Endothelial cell of umbilical vein (primary cell): ENCODE results near the gene ABHD10. TPM values are rescaled to one million over a fixed set of nuclear protein-coding genes. Genes with fewer than 3 reads are reported as not detected.

ENCODE experiments used
- BruUV-seq: library from RNA; stranded (reverse); fragments of 400-500 nt; replicated peaks from 2 replicates; lab custom pipeline; 2021; lab: Mats Ljungman, UMichigan
- CTCF ChIA-PET: fragments of 300-600, 350-600 bp; sonication (Branson Sonifier 250); formaldehyde crosslinking; loops from one replicate; lab custom pipeline; 2021; ENCODE audit warnings: antibody characterized with exemption, inconsistent platforms; lab: Charles Lee
- POLR2A ChIA-PET: fragments of 300-600, 350-600 bp; sonication (Branson Sonifier 250); formaldehyde crosslinking; loops from one replicate; lab custom pipeline; 2021; ENCODE audit warnings: antibody characterized with exemption, inconsistent platforms; lab: Charles Lee
- DNase-seq: peaks from one replicate; pipeline ENCODE4 v3.0.0-alpha.2; 2011; ENCODE audit warnings: low read depth, low spot score
- FAIRE-seq: peaks from 2 replicates; lab custom pipeline; 2011; peaks lifted over from hg19 to GRCh38; lab: Jason Lieb, UNC
- H2AFZ ChIP-seq: 2 replicates; pipeline ENCODE4 v1.6.0; 2012; ENCODE audit warnings: low read depth, low read length, control low read depth, inconsistent platforms
- H3K27ac ChIP-seq: 2 replicates; pipeline ENCODE4 v1.5.1; 2011; ENCODE audit warnings: low read depth, mild to moderate bottlenecking, control low read depth, low read length, moderate library complexity; ENCODE audit not compliant: insufficient read depth
- H3K27me3 ChIP-seq, 2 experiments: 2 replicates each; pipeline versions ENCODE4 v1.6.0 to v1.6.1; 2011; ENCODE audit warnings: low read length in 2 of 2, mixed read lengths in 1 of 2; ENCODE audit not compliant: control insufficient read depth in 2 of 2, insufficient read depth in 2 of 2
- H3K36me3 ChIP-seq, 2 experiments: 2 replicates in 1 of 2; 3 replicates in 1 of 2; pipeline ENCODE4 v1.5.1; 2011; ENCODE audit warnings: low read length in 2 of 2, mild to moderate bottlenecking in 1 of 2, moderate library complexity in 1 of 2; ENCODE audit not compliant: control insufficient read depth in 2 of 2, insufficient read depth in 2 of 2; ENCODE audit errors: extremely low read depth in 1 of 2
- H3K4me1 ChIP-seq: 3 replicates; pipeline ENCODE4 v1.5.1; 2011; ENCODE audit warnings: mild to moderate bottlenecking, low read length; ENCODE audit not compliant: control insufficient read depth, insufficient read depth; ENCODE audit errors: extremely low read depth
- H3K4me2 ChIP-seq: 2 replicates; pipeline ENCODE4 v1.6.1; 2011; ENCODE audit warnings: low read length, control low read depth, mixed read lengths; ENCODE audit not compliant: insufficient read depth
- H3K4me3 ChIP-seq, 3 experiments: fragments of 200-600 bp in 1 of 3; sonication (generic), shearing (Covaris generic) in 1 of 3; replicated peaks in 1 of 3; 2 replicates each; pipeline ENCODE4 v1.5.1; 2011 to 2016; ENCODE audit warnings: control low read depth in 3 of 3, low read length in 3 of 3, mild to moderate bottlenecking in 2 of 3, inconsistent platforms in 1 of 3, low read depth in 1 of 3, moderate library complexity in 1 of 3; ENCODE audit not compliant: insufficient read depth in 1 of 3
- H3K79me2 ChIP-seq: 2 replicates; pipeline ENCODE4 v1.6.0; 2012; ENCODE audit warnings: low read length, inconsistent platforms; ENCODE audit not compliant: control insufficient read depth, insufficient read depth
- H3K9ac ChIP-seq: replicated peaks from 2 replicates; pipeline ENCODE3; 2011; ENCODE audit warnings: low read length, control low read depth; ENCODE audit not compliant: insufficient read depth; ENCODE audit errors: extremely low read depth
- H3K9me1 ChIP-seq: replicated peaks from 3 replicates; pipeline ENCODE4 v1.6.0; 2011; ENCODE audit warnings: mild to moderate bottlenecking, low read length; ENCODE audit not compliant: control insufficient read depth, insufficient read depth; ENCODE audit errors: extremely low read depth
- H3K9me3 ChIP-seq: replicated peaks from 2 replicates; pipeline ENCODE4 v1.5.1; 2012; ENCODE audit warnings: low read length, inconsistent platforms; ENCODE audit not compliant: control insufficient read depth, insufficient read depth
- H4K20me1 ChIP-seq: replicated peaks from 2 replicates; pipeline ENCODE3; 2011; ENCODE audit warnings: mild to moderate bottlenecking, low read length; ENCODE audit not compliant: control insufficient read depth, insufficient read depth; ENCODE audit errors: extremely low read depth
- CTCF ChIP-seq, 2 donors: IDR thresholded peaks; 1 replicate in 1 of 2; 2 replicates in 1 of 2; pipeline ENCODE4 v1.5.1; 2011; ENCODE audit warnings: low read length in 2 of 2, mild to moderate bottlenecking in 2 of 2, moderate library complexity in 2 of 2, control low read depth in 1 of 2, inconsistent platforms in 1 of 2, low read depth in 1 of 2; ENCODE audit not compliant: insufficient read depth in 1 of 2; ENCODE audit errors: extremely low read depth in 1 of 2
- EZH2 ChIP-seq: IDR thresholded peaks from 2 replicates; pipeline ENCODE4 v1.6.1; 2012; ENCODE audit warnings: borderline replicate concordance, low read depth, mild to moderate bottlenecking, moderate library complexity, low read length, inconsistent platforms; ENCODE audit not compliant: severe bottlenecking
- FOS ChIP-seq: IDR thresholded peaks from 2 replicates; pipeline ENCODE4 v1.6.1; 2011; ENCODE audit warnings: mild to moderate bottlenecking, low read length, moderate library complexity, borderline replicate concordance; ENCODE audit not compliant: insufficient read depth
- GATA2 ChIP-seq: IDR thresholded peaks from 2 replicates; pipeline ENCODE4 v1.7.0; 2011; ENCODE audit warnings: low read depth, mild to moderate bottlenecking, moderate library complexity, mixed read lengths, low read length; ENCODE audit not compliant: insufficient read length, insufficient read depth
- JUN ChIP-seq: IDR thresholded peaks from 2 replicates; pipeline ENCODE4 v1.6.1; 2011; ENCODE audit warnings: borderline replicate concordance, low read depth; ENCODE audit not compliant: insufficient read length, insufficient read depth
- MYC ChIP-seq: IDR thresholded peaks from one replicate; pipeline ENCODE4 v1.6.1; 2011; ENCODE audit warnings: mild to moderate bottlenecking, low read depth, low read length
- POLR2A ChIP-seq: IDR thresholded peaks from 2 replicates; pipeline ENCODE4 v1.6.1; 2012; ENCODE audit warnings: low read depth, mild to moderate bottlenecking, control low read depth, low read length
- POLR2AphosphoS5 ChIP-seq: IDR thresholded peaks from 2 replicates; pipeline ENCODE4 v1.6.1; 2012; ENCODE audit warnings: low read depth, mild to moderate bottlenecking, control low read depth, low read length, moderate library complexity; ENCODE audit not compliant: insufficient read depth
- dilution Hi-C: fragments of 300-500 bp; cut with MboI; formaldehyde crosslinking; loops from one replicate; pipeline ENCODE4 v1.15.0; 2019; ENCODE audit warnings: low sequenced_read_pairs; ENCODE audit not compliant: extremely low pct_ligation_motif_present
- intact Hi-C: fragments of 100-400 bp; cut with micrococcal nuclease; formaldehyde crosslinking; loops from one replicate; pipeline ENCODE4 v1.10.0; 2022
- polyA plus RNA-seq, 4 experiments: library from polyadenylated mRNA; depleted of rRNA in 3 of 4; stranded (reverse) in 3 of 4; unstranded in 1 of 4; fragments of >200 nt; gene quantifications; 2 replicates each; pipeline versions ENCODE4 v1.2.1 to v1.2.3, GENCODE V29; 2011 to 2012; ENCODE audit warnings: missing spikeins in 1 of 4
- total RNA-seq: library from RNA; stranded (reverse); gene quantifications from 2 replicates; pipeline ENCODE4 v1.2.3, GENCODE V29; 2021
- TF ChIP-seq, protein P1 (sequence below): IDR thresholded peaks from 2 replicates; pipeline ENCODE4 v1.6.1; 2011; ENCODE audit not compliant: insufficient read depth, insufficient read length

ABHD10 gene
- total and polyA plus RNA-seq, 2 donors (not counting 3 experiments of a cell fraction or from before 2014, with no cell fraction given), result 10.0 to 37.0 TPM

DNA sequence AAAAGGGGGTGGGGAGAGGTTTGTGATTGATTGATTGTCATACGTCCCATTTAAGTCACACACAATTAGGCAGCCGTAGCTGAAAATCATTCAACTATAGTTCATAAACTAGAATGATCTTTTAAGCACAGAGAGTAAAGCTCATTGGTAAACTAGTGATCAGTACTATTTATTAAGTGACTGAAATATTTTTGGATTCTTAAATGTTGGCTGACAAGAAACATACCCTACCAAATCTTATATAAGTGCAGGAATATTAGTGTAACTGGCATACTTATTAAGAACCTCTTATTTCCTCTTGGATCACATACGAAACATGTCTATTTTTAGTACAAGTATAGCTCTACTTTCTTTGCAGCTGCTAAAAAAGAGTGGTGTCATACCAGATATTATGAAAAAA, 8.4 kb upstream of the ABHD10 start:
- H3K4me2 ChIP-seq, result no peak overlapping the region
- peaks cover 13 to 20% of the 10 kb centered on the region in 2 experiments for H3K36me3 ChIP-seq
- ChIA-PET POLR2A (no interaction called here), CTCF (interaction anchor here (0.6 to 7.9 kb wide), 5 partner anchors 8 to 252 kb away, joined by 3 to 239 read pairs (median 45); no protein-coding TSS in a partner anchor)
- DNase-seq (no peak), FAIRE-seq (no peak)
- H3K9me1 ChIP-seq, result no peaks in the 10 kb centered on the region
- no peak overlapping the region for H3K9ac ChIP-seq
- intact Hi-C loops, result no loop called here
- H2AFZ ChIP-seq, result no peak overlapping the region
- peaks cover 16% of the 10 kb centered on the region for H3K4me1 ChIP-seq
- no TSS peak for BruUV-seq
- TF ChIP-seq GATA2, result no peak
- TF ChIP-seq CTCF (IDR thresholded peaks at IDR 0.05; ENCODE audit: extremely low read depth in 1 of 2, insufficient read depth in 1 of 2, low read depth in 1 of 2, low read length in 2 of 2), result no peak
- no peak for TF ChIP-seq FOS
- TF ChIP-seq EZH2, result no peak
- TF ChIP-seq MYC, result no peak
- no peak for TF ChIP-seq POLR2A
- TF ChIP-seq, protein P1, sequence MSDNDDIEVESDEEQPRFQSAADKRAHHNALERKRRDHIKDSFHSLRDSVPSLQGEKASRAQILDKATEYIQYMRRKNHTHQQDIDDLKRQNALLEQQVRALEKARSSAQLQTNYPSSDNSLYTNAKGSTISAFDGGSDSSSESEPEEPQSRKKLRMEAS, result no peak
- TF ChIP-seq POLR2AphosphoS5, result no peak
- TF ChIP-seq JUN, result no peak
- no peaks in the 10 kb centered on the region for H3K27me3 ChIP-seq
- H3K4me3 ChIP-seq, result no peak overlapping the region
- no peaks in the 10 kb centered on the region for H3K9me3 ChIP-seq
- H4K20me1 ChIP-seq, result no peaks in the 10 kb centered on the region
- no peak overlapping the region for H3K27ac ChIP-seq
- dilution Hi-C loops, result no loop called here
- no peaks in the 10 kb centered on the region for H3K79me2 ChIP-seq
